HepG2 (cell line): ENCODE results near the gene KLF18. TPM values are rescaled to one million over a fixed set of nuclear protein-coding genes. Genes with fewer than 3 reads are reported as not detected.

ENCODE experiments used
- ATAC-seq: fragments of 200-7000 bp; cut with Tn5 transposase; 3 replicates; pipeline ENCODE4 v1.9.1; 2020; ENCODE audit warnings: mild to moderate bottlenecking, moderate library complexity
- BruUV-seq: library from RNA; stranded (reverse); fragments of 400-500 nt; replicated peaks from 2 replicates; lab custom pipeline; 2021; lab: Mats Ljungman, UMichigan
- CTCF ChIA-PET: fragments of 300-600 bp; formaldehyde crosslinking; extraction: SDS; loops from one replicate; lab custom pipeline; 2021; ENCODE audit warnings: low total read pairs, inconsistent platforms, low intra/inter-chr PET ratio; lab: Yijun Ruan, JAX
- POLR2A ChIA-PET: fragments of 350-600 bp; sonication (Branson Sonifier 250); formaldehyde crosslinking; loops from one replicate; lab custom pipeline; 2020; ENCODE audit warnings: antibody characterized with exemption, inconsistent platforms; lab: Yijun Ruan, JAX
- DNase-seq: peaks from one replicate; pipeline ENCODE4 v3.0.0-alpha.2; 2015; ENCODE audit warnings: low spot score
- FAIRE-seq: peaks from 3 replicates; lab custom pipeline; 2011; peaks lifted over from hg19 to GRCh38; lab: Jason Lieb, UNC
- H2AFZ ChIP-seq: one replicate; pipeline ENCODE4 v1.6.1; 2011; ENCODE audit warnings: low read length, inconsistent platforms
- H3K27ac ChIP-seq: fragments of 300-600 bp; 3 replicates; pipeline ENCODE4 v1.8.0; 2011; ENCODE audit warnings: mixed run types, mild to moderate bottlenecking, mixed read lengths, low read length, inconsistent platforms; ENCODE audit not compliant: insufficient read depth; ENCODE audit errors: extremely low read length
- H3K27me3 ChIP-seq, 2 experiments: fragments of 200-600 bp in 1 of 2; 2 replicates in 1 of 2; 3 replicates in 1 of 2; pipeline versions ENCODE4 v1.6.0 to v1.8.0; 2011; ENCODE audit warnings: low read length in 2 of 2, mild to moderate bottlenecking in 2 of 2, moderate library complexity in 2 of 2, inconsistent platforms in 1 of 2; ENCODE audit not compliant: insufficient read depth in 2 of 2, control insufficient read depth in 1 of 2
- H3K36me3 ChIP-seq, 2 experiments: fragments of 200-600 bp in 1 of 2; replicated peaks in 1 of 2; 2 replicates in 1 of 2; 3 replicates in 1 of 2; pipeline versions ENCODE4 v1.5.1 to v1.8.0; 2011; ENCODE audit warnings: low read length in 2 of 2, inconsistent platforms in 1 of 2; ENCODE audit not compliant: insufficient read depth in 2 of 2, control insufficient read depth in 1 of 2
- H3K4me1 ChIP-seq: 2 replicates; pipeline ENCODE4 v1.5.1; 2012; ENCODE audit warnings: low read length, inconsistent platforms; ENCODE audit not compliant: insufficient read depth
- H3K4me2 ChIP-seq: 2 replicates; pipeline ENCODE4 v1.6.0; 2011; ENCODE audit warnings: low read depth, low read length, inconsistent platforms
- H3K4me3 ChIP-seq, 3 experiments: fragments of 200-600 bp in 1 of 3; sonication (generic), shearing (Covaris generic) in 1 of 3; replicated peaks in 1 of 3; 2 replicates each; pipeline ENCODE4 v1.5.1; 2011 to 2016; ENCODE audit warnings: low read length in 3 of 3, inconsistent platforms in 2 of 3, low read depth in 2 of 3, mild to moderate bottlenecking in 2 of 3, control low read depth in 1 of 3, mixed read lengths in 1 of 3; ENCODE audit not compliant: insufficient read depth in 1 of 3
- H3K79me2 ChIP-seq: one replicate; pipeline ENCODE4 v1.6.1; 2011; ENCODE audit warnings: low read length, inconsistent platforms; ENCODE audit not compliant: insufficient read depth
- H3K9ac ChIP-seq: 2 replicates; pipeline ENCODE4 v1.6.0; 2011; ENCODE audit warnings: mild to moderate bottlenecking, low read depth, low read length, inconsistent platforms; ENCODE audit not compliant: insufficient read depth
- H3K9me3 ChIP-seq: 2 replicates; pipeline ENCODE4 v1.5.1; 2012; ENCODE audit warnings: mild to moderate bottlenecking, low read length
- H4K20me1 ChIP-seq: 2 replicates; pipeline ENCODE4 v1.6.0; 2011; ENCODE audit warnings: inconsistent platforms, mild to moderate bottlenecking, low read length, moderate library complexity; ENCODE audit not compliant: insufficient read depth
- AGO1 ChIP-seq: fragments of 200-400 bp; formaldehyde crosslinking; IDR thresholded peaks from 2 replicates; pipeline ENCODE4 v1.6.1; 2017; ENCODE audit warnings: mild to moderate bottlenecking, low read depth, low read length, moderate library complexity; ENCODE audit not compliant: poor library complexity, severe bottlenecking
- ARID4A ChIP-seq: sonication (generic); formaldehyde crosslinking; IDR thresholded peaks from 2 replicates; pipeline ENCODE4 v1.5.0; 2020; ENCODE audit warnings: mild to moderate bottlenecking, missing genetic modification reagents, borderline replicate concordance
- BRF2 ChIP-seq: sonication (generic); formaldehyde crosslinking; IDR thresholded peaks from 2 replicates; pipeline ENCODE4 v1.8.1; 2022; ENCODE audit warnings: mild to moderate bottlenecking, missing genetic modification reagents
- CHD2 ChIP-seq: IDR thresholded peaks from 2 replicates; pipeline ENCODE4 v1.6.1; 2011; ENCODE audit warnings: low read depth, low read length, improper control_type of control experiment
- GATA4 ChIP-seq: sonication (generic); IDR thresholded peaks from 2 replicates; pipeline ENCODE4 v1.6.1; 2016; ENCODE audit warnings: antibody characterized with exemption, low read depth, borderline replicate concordance
- KDM6A ChIP-seq: IDR thresholded peaks from 2 replicates; pipeline ENCODE4 v1.6.1; 2016; ENCODE audit warnings: low read depth
- NFKBIZ ChIP-seq: IDR thresholded peaks from 2 replicates; pipeline ENCODE4 v1.6.1; 2018; ENCODE audit warnings: missing genetic modification reagents, missing compliant biosample characterization
- PHF5A ChIP-seq: IDR thresholded peaks from one replicate; pipeline ENCODE4 v1.6.1; 2018; ENCODE audit warnings: low read depth, missing genetic modification reagents; ENCODE audit not compliant: unreplicated experiment
- RBM22 ChIP-seq: fragments of 200-400 bp; formaldehyde crosslinking; optimal IDR thresholded peaks from 2 replicates; pipeline ENCODE3; 2017; ENCODE audit warnings: mild to moderate bottlenecking, low read length, moderate library complexity
- SMARCE1 ChIP-seq: fragments of 450-650 bp; IDR thresholded peaks from 2 replicates; pipeline ENCODE4 v1.6.1; 2017; ENCODE audit warnings: borderline replicate concordance
- TBX2 ChIP-seq: sonication (generic); formaldehyde crosslinking; IDR thresholded peaks from 2 replicates; pipeline ENCODE4 v1.5.0; 2020; ENCODE audit warnings: missing genetic modification reagents, mild to moderate bottlenecking, borderline replicate concordance
- TCF7L2 ChIP-seq: IDR thresholded peaks from 2 replicates; pipeline ENCODE4 v1.6.1; 2011; ENCODE audit warnings: mild to moderate bottlenecking, low read depth, low read length, moderate library complexity
- TMF1 ChIP-seq: sonication (generic); formaldehyde crosslinking; IDR thresholded peaks from 2 replicates; pipeline ENCODE4 v1.8.1; 2022; ENCODE audit warnings: low read depth, missing genetic modification reagents
- ZBTB20 ChIP-seq: sonication (generic); formaldehyde crosslinking; IDR thresholded peaks from 2 replicates; pipeline ENCODE4 v1.8.1; 2023; ENCODE audit warnings: missing genetic modification reagents, low read depth, mild to moderate bottlenecking, borderline replicate concordance
- ZFP36L1 ChIP-seq: sonication (generic); formaldehyde crosslinking; IDR thresholded peaks from 2 replicates; pipeline ENCODE4 v1.8.0; 2022; ENCODE audit warnings: mild to moderate bottlenecking, missing genetic modification reagents, moderate library complexity
- ZIK1 ChIP-seq: sonication (generic); formaldehyde crosslinking; IDR thresholded peaks from 2 replicates; pipeline ENCODE4 v1.5.0; 2020; ENCODE audit warnings: mild to moderate bottlenecking, low read depth, missing genetic modification reagents, borderline replicate concordance
- ZNF20 ChIP-seq: sonication (generic); formaldehyde crosslinking; IDR thresholded peaks from 2 replicates; pipeline ENCODE4 v1.4.0; 2020; ENCODE audit warnings: mild to moderate bottlenecking, moderate library complexity, missing genetic modification reagents
- ZNF263 ChIP-seq: sonication (generic); formaldehyde crosslinking; IDR thresholded peaks from 2 replicates; pipeline ENCODE4 v1.4.0; 2020; ENCODE audit warnings: missing genetic modification reagents
- ZNF790 ChIP-seq: sonication (generic); formaldehyde crosslinking; IDR thresholded peaks from 2 replicates; pipeline ENCODE4 v1.8.0; 2022; ENCODE audit warnings: missing genetic modification reagents, mild to moderate bottlenecking, borderline replicate concordance
- WGBS: methylation state at CpG from one replicate; pipeline ENCODE4 v1.1.6; 2017; ENCODE audit warnings: low lambda C conversion rate; 5-methylcytosine and 5-hydroxymethylcytosine counted together
- in situ Hi-C: cut with HindIII; loops from 2 replicates; pipeline ENCODE4 v1.10.0; 2017; ENCODE audit warnings: low pct_unique_long_range_greater_than_20kb; ENCODE audit not compliant: extremely low pct_ligation_motif_present
- intact Hi-C: fragments of 100-400 bp; cut with micrococcal nuclease; formaldehyde crosslinking; loops from one replicate; pipeline ENCODE4 v1.10.0; 2022; ENCODE audit not compliant: unreplicated experiment
- polyA plus RNA-seq, 8 experiments: library from polyadenylated mRNA; depleted of rRNA in 3 of 8; stranded (reverse) in 7 of 8; unstranded in 1 of 8; fragments of >200 nt; fragmentation: Illumina TruSeq in 4 of 8; extraction: Trizol in 4 of 8; gene quantifications; 2 replicates each; pipeline versions ENCODE4 v1.2.1 to v1.2.3, GENCODE V29; 2011 to 2016; ENCODE audit warnings: low read depth in 4 of 8, missing spikeins in 1 of 8, mixed read lengths in 1 of 8; ENCODE audit not compliant: insufficient read depth in 1 of 8
- total RNA-seq, 5 experiments: library from RNA; depleted of rRNA; stranded (reverse); fragments of >200 nt; fragmentation: Illumina TruSeq; extraction: Trizol; gene quantifications; 2 replicates each; pipeline ENCODE4 v1.2.3, GENCODE V29; 2016; ENCODE audit warnings: low read depth in 1 of 5

The KLF18 gene
- total and polyA plus RNA-seq, 2 of the 13 experiments (the other 11 are each of a cell fraction or from before 2014, with no cell fraction given) = not detected

- no peak for TF ChIP-seq CHD2
- no peak for TF ChIP-seq BRF2 (CRISPR knock-in tag)
- no peak for TF ChIP-seq TBX2 (CRISPR knock-in tag)
- no peak for TF ChIP-seq ZNF790 (CRISPR knock-in tag)
- TF ChIP-seq KDM6A (CRISPR knock-in tag) = no peak
- no peak for TF ChIP-seq ZIK1 (CRISPR knock-in tag)
- TF ChIP-seq ZNF20 (CRISPR knock-in tag) = no peak
- TF ChIP-seq RBM22 = no peak
- TF ChIP-seq TCF7L2 = no peak
Measured at GRCh38 chr1:44134071-44134920, 7.1 kb downstream of the KLF18 start (continued).

- CTCF ChIA-PET = no interaction called here
- TF ChIP-seq ZNF263 (CRISPR knock-in tag) (no peak), NFKBIZ (CRISPR knock-in tag) (no peak), PHF5A (CRISPR knock-in tag) (no peak), ZFP36L1 (CRISPR knock-in tag) (no peak), ARID4A (no peak), TMF1 (CRISPR knock-in tag) (no peak), AGO1 (no peak), ZBTB20 (CRISPR knock-in tag) (no peak), GATA4 (no peak), SMARCE1 (no peak)
Measured at GRCh38 chr1:44131411-44131810, 10.0 kb downstream of the KLF18 start.

More at GRCh38 chr1:44131411-44131810, 10.0 kb downstream of the KLF18 start:
- no peaks in the 10 kb centered on the region for H3K36me3 ChIP-seq
- intact Hi-C loops (no loop called here), in situ Hi-C loops (no loop called here)
- DNase-seq = no peak
- FAIRE-seq = no peak
- ATAC-seq = no peak
- no peaks in the 10 kb centered on the region for H3K9me3 ChIP-seq
- no peak overlapping the region for H3K4me2 ChIP-seq
- H4K20me1 ChIP-seq = no peaks in the 10 kb centered on the region
- H3K79me2 ChIP-seq = no peaks in the 10 kb centered on the region
- WGBS = 0% methylated on average over 1 of the region's 3 CpGs
- no peak overlapping the region for H3K9ac ChIP-seq
- no peaks in the 10 kb centered on the region for H3K4me1 ChIP-seq
- POLR2A ChIA-PET = no interaction called here
- no TSS peak for BruUV-seq
- H3K27me3 ChIP-seq = peaks cover 3 to 42% of the 10 kb centered on the region in 2 experiments; a peak in 4 of 5 replicates
- H3K4me3 ChIP-seq = no peak overlapping the region
- H2AFZ ChIP-seq = no peak overlapping the region
- no peak overlapping the region for H3K27ac ChIP-seq
